Measurements from ENCODE around the gene RAD51B.

DNA sequence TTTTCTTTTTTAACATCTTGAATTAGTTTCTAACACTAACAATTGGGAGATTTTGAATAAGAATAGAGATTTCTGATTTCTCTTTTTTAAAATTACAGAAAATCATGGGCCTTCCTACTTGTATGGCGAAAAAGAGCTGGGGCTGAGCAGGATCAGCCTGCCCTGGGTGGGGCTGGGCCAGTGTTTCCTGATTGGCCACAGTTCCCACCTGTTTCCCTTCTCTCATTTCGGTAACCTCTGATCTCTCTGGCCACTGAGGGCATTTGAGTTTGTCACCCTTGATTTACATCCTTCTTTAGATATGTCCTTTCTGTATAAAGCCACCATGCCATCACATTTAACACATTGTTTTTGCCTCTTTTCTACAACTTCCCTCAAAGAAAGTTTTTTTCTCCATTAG, 719.1 kb downstream of the RAD51B start:
- TF ChIP-seq, protein P1, sequence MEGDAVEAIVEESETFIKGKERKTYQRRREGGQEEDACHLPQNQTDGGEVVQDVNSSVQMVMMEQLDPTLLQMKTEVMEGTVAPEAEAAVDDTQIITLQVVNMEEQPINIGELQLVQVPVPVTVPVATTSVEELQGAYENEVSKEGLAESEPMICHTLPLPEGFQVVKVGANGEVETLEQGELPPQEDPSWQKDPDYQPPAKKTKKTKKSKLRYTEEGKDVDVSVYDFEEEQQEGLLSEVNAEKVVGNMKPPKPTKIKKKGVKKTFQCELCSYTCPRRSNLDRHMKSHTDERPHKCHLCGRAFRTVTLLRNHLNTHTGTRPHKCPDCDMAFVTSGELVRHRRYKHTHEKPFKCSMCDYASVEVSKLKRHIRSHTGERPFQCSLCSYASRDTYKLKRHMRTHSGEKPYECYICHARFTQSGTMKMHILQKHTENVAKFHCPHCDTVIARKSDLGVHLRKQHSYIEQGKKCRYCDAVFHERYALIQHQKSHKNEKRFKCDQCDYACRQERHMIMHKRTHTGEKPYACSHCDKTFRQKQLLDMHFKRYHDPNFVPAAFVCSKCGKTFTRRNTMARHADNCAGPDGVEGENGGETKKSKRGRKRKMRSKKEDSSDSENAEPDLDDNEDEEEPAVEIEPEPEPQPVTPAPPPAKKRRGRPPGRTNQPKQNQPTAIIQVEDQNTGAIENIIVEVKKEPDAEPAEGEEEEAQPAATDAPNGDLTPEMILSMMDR (IDR thresholded peaks at IDR 0.05) = no peak
- TF ChIP-seq POLR2A (IDR thresholded peaks at IDR 0.05) = no peak
- no peak for TF ChIP-seq EP300 (IDR thresholded peaks at IDR 0.05)

All from tibial nerve (tissue), 4 donors.